Neural crest cell (in vitro differentiated cells): ENCODE measurements around the gene EDNRB. TPM values are rescaled to one million over a fixed set of nuclear protein-coding genes. Genes with fewer than 3 reads are reported as not detected.

Source experiments
- total RNA-seq: library from RNA; stranded (reverse); gene quantifications from 2 replicates; pipeline ENCODE4 v1.2.1, GENCODE V29; 2021

Gene EDNRB
- total RNA-seq, 1 donor from 2014 or later = 27.9 TPM

Other genes with a start within 250 kb of the EDNRB start
- 38.7 and 43.3 TPM in 2 replicates for gene SLAIN1, start 221.1 kb downstream of the EDNRB start, total RNA-seq